GM11168 (cell line): ENCODE results near the gene SST.

Experiments
- in situ Hi-C: fragments of 300-500 bp; cut with MboI; formaldehyde crosslinking; loops from one replicate; pipeline ENCODE4 v1.12.0; 2022; ENCODE audit warnings: low sequenced_read_pairs; ENCODE audit not compliant: unreplicated experiment

SST gene

DNA sequence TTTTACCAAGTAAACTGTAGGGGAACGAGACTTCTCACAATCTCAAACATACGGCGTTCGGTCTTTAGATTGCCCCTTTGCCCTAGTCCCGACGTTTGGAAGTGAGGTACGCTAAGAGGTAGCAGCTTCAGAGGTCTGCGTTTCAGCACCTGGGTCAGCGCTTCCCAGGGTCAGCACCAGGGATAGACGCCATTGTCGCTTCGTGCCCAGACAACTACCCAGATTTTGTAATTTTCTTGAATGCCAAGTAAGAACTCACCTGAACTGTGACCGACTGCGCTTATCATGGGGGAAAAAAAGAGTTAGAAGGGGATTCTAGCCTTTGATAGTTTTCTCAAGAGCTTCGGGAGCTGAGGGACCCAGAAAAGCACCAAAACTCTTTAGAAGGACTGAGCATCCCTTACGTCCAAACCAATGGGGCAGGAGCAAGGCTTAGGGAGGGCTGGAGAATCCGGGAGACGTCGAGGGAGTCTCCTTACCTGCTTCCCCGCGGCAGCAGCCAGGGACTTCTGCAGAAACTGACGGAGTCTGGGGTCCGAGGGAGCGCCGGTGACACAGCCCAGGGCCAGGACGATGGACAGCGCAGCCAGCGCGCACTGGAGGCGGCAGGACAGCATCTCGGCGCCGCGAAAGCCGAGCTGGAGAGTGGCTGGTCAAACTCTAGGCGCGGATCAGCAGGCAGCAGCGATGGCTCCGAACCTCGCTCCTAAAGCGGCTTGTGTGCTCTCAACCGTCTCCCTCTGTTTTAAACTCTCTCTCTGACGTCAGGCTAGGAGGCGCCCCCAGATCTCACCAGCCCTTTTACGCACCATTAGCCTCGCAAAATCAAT is at the start of gene SST:
Gene SST, minus strand, starts transcription at position 720 of the 830 bp plus-strand sequence. Its CDS starts 103 bp downstream, at position 617.
- in situ Hi-C loops, result no loop called here

GRCh38 chr3:187719628-187720336 is 49.6 kb upstream of the SST start:
- in situ Hi-C loops, result no loop called here

GRCh38 chr3:187718802-187719201 is 48.6 kb upstream of the SST start:
- in situ Hi-C loops, result no loop called here

- in situ Hi-C loops, result no loop called here
Observed at GRCh38 chr3:187717572-187717971, 47.4 kb upstream of the SST start.

- in situ Hi-C loops, result no loop called here
Observed at GRCh38 chr3:187714404-187714979, 44.3 kb upstream of the SST start.

DNA sequence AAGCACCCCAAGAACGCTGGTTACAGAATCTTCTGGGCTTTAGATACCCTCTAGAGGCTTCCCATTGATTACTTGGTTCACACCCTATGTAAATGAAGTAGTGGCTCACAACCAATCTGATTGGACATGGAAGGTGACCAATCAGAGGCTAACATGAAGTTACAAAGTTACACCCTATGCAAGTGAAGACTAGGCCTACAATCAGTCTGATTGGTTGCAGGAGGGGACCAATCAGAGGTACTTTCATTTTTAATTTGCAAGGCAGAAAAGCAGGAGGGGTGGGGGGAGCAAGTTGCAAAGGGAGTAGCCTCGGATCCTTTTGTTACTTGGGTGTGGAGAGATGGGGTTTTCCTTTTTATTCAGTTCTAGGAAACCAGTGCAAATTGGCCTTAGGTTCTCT is 43.3 kb upstream of the SST start:
- in situ Hi-C loops, result no loop called here

- in situ Hi-C loops, result no loop called here
Observed at GRCh38 chr3:187709155-187709554, 39.0 kb upstream of the SST start.

DNA sequence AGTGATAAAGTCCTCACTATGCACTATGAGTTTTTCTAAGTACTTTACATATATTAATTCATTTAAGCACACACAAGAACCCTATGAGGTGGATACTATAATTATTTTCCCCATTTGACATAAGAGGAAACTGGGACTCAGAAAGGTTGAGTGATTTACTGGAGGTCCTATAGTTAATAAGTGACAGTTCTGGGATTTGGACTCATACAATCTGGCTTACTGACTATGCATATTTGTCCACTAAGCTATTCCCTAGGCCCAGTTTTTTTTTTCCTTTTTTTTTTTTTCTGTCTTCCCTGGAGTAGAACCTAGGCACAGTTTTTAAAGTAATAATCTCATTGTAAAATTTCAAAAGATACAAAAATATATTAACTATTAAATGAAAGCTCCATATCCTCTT is 38.5 kb upstream of the SST start:
- in situ Hi-C loops, result no loop called here

GRCh38 chr3:187706971-187707370 is 36.8 kb upstream of the SST start:
- in situ Hi-C loops, result no loop called here

GRCh38 chr3:187705164-187705563 is 35.0 kb upstream of the SST start:
- in situ Hi-C loops, result no loop called here

DNA sequence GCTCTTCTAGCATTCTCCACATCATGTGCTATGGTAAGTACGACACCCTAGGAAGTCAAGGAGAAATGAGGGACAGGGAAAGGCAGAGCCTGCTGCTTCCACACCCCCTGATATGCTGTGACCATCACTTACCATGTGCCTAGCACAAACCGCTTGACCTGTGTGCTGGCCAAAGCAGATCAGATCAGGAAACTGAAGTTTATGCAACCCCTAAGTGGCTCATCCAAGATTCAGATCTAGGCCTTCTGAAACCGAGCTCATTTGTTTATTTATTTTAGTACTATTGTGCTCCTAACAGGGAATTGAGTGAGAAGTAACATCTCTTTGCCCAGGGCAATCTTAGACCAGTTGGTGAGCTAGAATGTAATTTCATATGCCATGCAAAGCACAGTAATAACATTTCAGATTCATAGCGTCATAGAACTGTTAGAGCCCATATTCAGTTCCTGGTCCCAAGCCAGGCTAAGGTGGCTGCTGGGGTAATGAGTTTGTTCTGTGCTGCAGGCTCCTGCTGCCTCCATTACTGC is 32.4 kb upstream of the SST start, which contains the start of gene RTP2:
Gene RTP2, minus strand, starts transcription at position 51 of the 527 bp plus-strand sequence. CDS start 429 bp downstream, outside the sequence.
- in situ Hi-C loops, result no loop called here

DNA sequence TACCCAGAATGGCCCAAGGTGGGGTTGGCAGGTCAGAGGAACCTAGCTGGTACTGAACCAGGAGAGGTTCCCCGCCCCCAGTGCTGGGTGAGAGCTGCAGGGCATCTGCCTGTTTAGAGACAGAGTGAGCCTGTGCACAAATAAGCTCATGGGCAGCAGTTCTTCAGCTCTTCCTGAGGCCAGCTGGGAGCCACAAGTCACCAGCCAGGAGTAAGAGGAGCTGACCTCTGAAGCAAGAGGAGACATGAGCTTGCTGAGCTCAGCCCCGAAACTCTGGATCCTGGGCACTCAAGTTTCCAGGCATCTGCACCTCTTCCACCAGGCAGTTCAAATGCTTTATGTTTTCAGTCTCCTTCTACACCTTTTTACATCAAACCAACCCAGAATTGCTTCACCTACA is 30.1 kb upstream of the SST start:
- in situ Hi-C loops, result no loop called here

- in situ Hi-C loops, result no loop called here
Observed at GRCh38 chr3:187698499-187699399, 28.6 kb upstream of the SST start.

GRCh38 chr3:187696021-187696420 is 25.8 kb upstream of the SST start:
- in situ Hi-C loops, result no loop called here

DNA sequence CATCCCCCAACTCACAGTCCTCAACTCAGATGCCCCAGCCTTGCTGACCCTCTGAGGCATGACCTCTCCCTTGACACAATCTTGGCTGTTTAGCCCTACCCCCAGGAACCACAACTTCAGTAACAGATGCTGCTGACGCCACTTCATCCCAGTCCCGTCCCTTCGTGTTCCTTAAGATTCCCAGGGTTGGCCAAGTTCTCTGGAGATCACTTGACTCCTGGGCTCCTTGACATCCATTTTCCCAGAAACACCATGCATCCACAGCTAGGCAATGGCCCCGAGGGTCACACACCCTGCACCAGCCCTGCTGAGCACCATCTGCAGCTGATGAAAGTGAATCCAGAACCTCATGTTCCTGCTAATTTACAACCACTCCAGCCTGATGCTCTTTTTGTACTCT is 25.3 kb upstream of the SST start:
- in situ Hi-C loops, result no loop called here

DNA sequence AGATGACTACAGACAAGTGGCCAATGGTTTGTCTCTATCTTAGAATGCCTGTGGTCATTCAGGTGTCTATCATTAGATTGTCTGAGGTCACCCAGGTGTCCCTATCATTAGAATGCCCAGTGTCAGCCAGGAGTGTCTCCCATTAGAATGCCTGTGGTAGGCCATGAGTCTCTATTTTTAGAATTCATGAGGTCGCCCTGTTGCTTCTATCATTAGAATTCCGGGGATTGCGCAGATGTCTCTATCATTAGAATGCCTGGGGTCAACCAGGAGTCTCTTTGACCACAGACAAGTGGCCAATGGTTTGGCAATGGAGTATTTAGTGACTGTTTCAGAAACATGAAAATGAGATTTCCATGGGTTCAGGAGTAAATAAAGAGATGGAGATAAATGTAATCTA is 24.6 kb upstream of the SST start:
- in situ Hi-C loops, result no loop called here

DNA sequence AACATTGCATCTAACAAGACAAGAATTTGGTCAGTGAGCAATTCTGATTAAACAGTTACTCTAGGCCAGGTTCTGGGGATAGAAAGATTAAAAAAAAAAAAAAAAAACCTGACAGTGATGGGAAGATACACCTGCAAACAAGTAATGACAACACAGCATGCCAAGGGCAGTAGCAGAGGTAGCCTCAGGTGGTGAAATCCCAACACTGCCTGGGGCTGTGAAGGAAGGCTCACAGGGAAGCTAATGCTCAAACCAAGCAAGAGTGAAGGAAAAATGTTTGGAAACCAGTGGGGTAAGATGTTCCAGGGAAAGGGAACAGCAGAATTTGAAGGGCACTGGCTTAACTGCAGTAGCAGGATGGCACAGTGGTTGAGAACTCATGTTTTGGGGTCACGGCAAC is 23.2 kb upstream of the SST start:
- in situ Hi-C loops, result no loop called here

- in situ Hi-C loops, result loop anchor here (5.0 kb wide), 1 partner anchor 73 kb away; no protein-coding TSS in a partner anchor
Observed at GRCh38 chr3:187689984-187690383, 19.8 kb upstream of the SST start.

DNA sequence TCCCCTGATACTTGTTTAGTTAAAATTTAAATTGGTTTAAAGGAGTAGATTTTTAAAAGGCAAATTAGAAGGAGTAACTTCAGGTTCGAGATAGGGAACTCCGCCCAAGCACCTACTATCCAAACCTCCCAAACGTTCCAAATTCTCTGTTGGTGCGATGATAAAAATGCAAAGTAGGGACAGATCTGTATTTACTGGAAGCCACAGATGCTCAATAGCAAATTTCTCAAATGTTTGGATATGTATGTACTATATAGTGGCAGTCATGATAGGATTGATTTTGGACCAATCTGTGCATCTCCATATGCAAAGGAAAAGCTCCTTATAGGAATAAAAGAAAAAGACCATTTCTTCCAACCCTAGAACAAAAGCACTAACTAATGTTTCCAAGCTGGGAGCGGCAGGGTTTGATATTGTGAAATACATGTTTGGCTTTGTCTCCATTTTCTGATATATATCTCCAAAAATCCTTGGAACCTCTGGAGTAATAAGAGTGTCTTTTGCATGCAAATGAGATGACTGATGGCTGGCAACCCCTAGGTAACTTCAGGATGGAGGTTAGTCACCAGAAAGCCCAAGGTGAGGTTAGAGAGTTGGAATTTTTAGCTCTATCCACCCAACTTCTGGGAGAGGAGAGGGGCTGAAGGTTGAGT is 16.6 kb upstream of the SST start:
- in situ Hi-C loops, result loop anchor here (5.0 kb wide), 1 partner anchor 69 kb away; no protein-coding TSS in a partner anchor
